ENCODE measurements around the gene PGAM5.

PGAM5 gene

GRCh38 chr12:132723015-132723763 lies 12.5 kb downstream of the PGAM5 start:
- Mint-ChIP-seq H3K27ac (peak overlapping the region; percentile 56), H3K36me3 (ENCODE audit: low read depth) (peaks cover 62% of the 10 kb centered on the region), H3K4me3 (no peak overlapping the region), H3K27me3 (no peaks in the 10 kb centered on the region), H3K4me1 (peaks cover 2% of the 10 kb centered on the region), H3K9me3 (no peaks in the 10 kb centered on the region)
- DNase-seq (no peak), ATAC-seq (no peak)

GRCh38 chr12:132723764-132724140 lies 13.1 kb downstream of the PGAM5 start:
- Mint-ChIP-seq H3K27me3 (no peaks in the 10 kb centered on the region), H3K4me1 (peaks cover 2% of the 10 kb centered on the region), H3K9me3 (no peaks in the 10 kb centered on the region), H3K27ac (no peak overlapping the region), H3K4me3 (no peak overlapping the region), H3K36me3 (ENCODE audit: low read depth) (peaks cover 65% of the 10 kb centered on the region)
- no peak for ATAC-seq
- DNase-seq = no peak

GRCh38 chr12:132724506-132725241 lies 14.0 kb downstream of the PGAM5 start:
- Mint-ChIP-seq H3K27me3 (no peaks in the 10 kb centered on the region), H3K4me1 (peaks cover 2% of the 10 kb centered on the region), H3K9me3 (no peaks in the 10 kb centered on the region), H3K36me3 (ENCODE audit: low read depth) (peaks cover 64% of the 10 kb centered on the region), H3K27ac (no peak overlapping the region), H3K4me3 (no peak overlapping the region)
- no peak for DNase-seq
- no peak for ATAC-seq

GRCh38 chr12:132726386-132726785 lies 15.7 kb downstream of the PGAM5 start:
- Mint-ChIP-seq H3K4me1 (peaks cover 3% of the 10 kb centered on the region), H3K36me3 (ENCODE audit: low read depth) (peaks cover 63% of the 10 kb centered on the region), H3K4me3 (no peak overlapping the region), H3K27me3 (no peaks in the 10 kb centered on the region), H3K27ac (peak overlapping the region; percentile 67), H3K9me3 (no peaks in the 10 kb centered on the region)
- no peak for ATAC-seq
- no peak for DNase-seq

GRCh38 chr12:132727091-132727794 lies 16.6 kb downstream of the PGAM5 start:
- DNase-seq (no peak), ATAC-seq (no peak)
- H3K4me3 Mint-ChIP-seq = no peak overlapping the region
- H3K36me3 Mint-ChIP-seq (ENCODE audit: low read depth) = peaks cover 65% of the 10 kb centered on the region
- H3K9me3 Mint-ChIP-seq = no peaks in the 10 kb centered on the region
- H3K4me1 Mint-ChIP-seq = peaks cover 3% of the 10 kb centered on the region
- no peak overlapping the region for H3K27ac Mint-ChIP-seq
- no peaks in the 10 kb centered on the region for H3K27me3 Mint-ChIP-seq

GRCh38 chr12:132728502-132728901 lies 17.9 kb downstream of the PGAM5 start:
- H3K4me3 Mint-ChIP-seq = no peak overlapping the region
- no peak overlapping the region for H3K27ac Mint-ChIP-seq
- H3K4me1 Mint-ChIP-seq = peaks cover 3% of the 10 kb centered on the region
- peaks cover 72% of the 10 kb centered on the region for H3K36me3 Mint-ChIP-seq (ENCODE audit: low read depth)
- no peak for ATAC-seq
- no peak for DNase-seq
- no peaks in the 10 kb centered on the region for H3K9me3 Mint-ChIP-seq
- H3K27me3 Mint-ChIP-seq = no peaks in the 10 kb centered on the region

GRCh38 chr12:132729541-132730320 lies 19.1 kb downstream of the PGAM5 start:
- no peak for ATAC-seq
- Mint-ChIP-seq H3K4me1 (peaks cover 3% of the 10 kb centered on the region), H3K4me3 (no peak overlapping the region), H3K36me3 (ENCODE audit: low read depth) (peaks cover 77% of the 10 kb centered on the region), H3K27me3 (no peaks in the 10 kb centered on the region), H3K27ac (peak overlapping the region; percentile 65), H3K9me3 (no peaks in the 10 kb centered on the region)
- no peak for DNase-seq

GRCh38 chr12:132730353-132730752 lies 19.7 kb downstream of the PGAM5 start:
- Mint-ChIP-seq H3K4me1 (peaks cover 3% of the 10 kb centered on the region), H3K4me3 (no peak overlapping the region), H3K9me3 (no peaks in the 10 kb centered on the region), H3K36me3 (ENCODE audit: low read depth) (peaks cover 78% of the 10 kb centered on the region), H3K27me3 (no peaks in the 10 kb centered on the region), H3K27ac (no peak overlapping the region)
- DNase-seq (no peak), ATAC-seq (peak; percentile 11)

GRCh38 chr12:132731574-132731973 lies 20.9 kb downstream of the PGAM5 start:
- Mint-ChIP-seq H3K27ac (no peak overlapping the region), H3K9me3 (no peaks in the 10 kb centered on the region), H3K4me3 (no peak overlapping the region), H3K4me1 (peaks cover 2% of the 10 kb centered on the region), H3K36me3 (ENCODE audit: low read depth) (peaks cover 73% of the 10 kb centered on the region), H3K27me3 (no peaks in the 10 kb centered on the region)
- ATAC-seq (no peak), DNase-seq (no peak)

- H3K4me3 Mint-ChIP-seq = no peak overlapping the region
- no peak for DNase-seq
- peaks cover 70% of the 10 kb centered on the region for H3K36me3 Mint-ChIP-seq (ENCODE audit: low read depth)
These were observed 23.6 kb downstream of the PGAM5 start for GRCh38 chr12:132734206-132734605.

GRCh38 chr12:132735496-132735895 lies 24.9 kb downstream of the PGAM5 start:
- DNase-seq (no peak), ATAC-seq (no peak)
- H3K36me3 Mint-ChIP-seq (ENCODE audit: low read depth) = peaks cover 72% of the 10 kb centered on the region
- H3K4me3 Mint-ChIP-seq = no peak overlapping the region
- no peak overlapping the region for H3K27ac Mint-ChIP-seq
- no peaks in the 10 kb centered on the region for H3K27me3 Mint-ChIP-seq
- no peaks in the 10 kb centered on the region for H3K4me1 Mint-ChIP-seq
- H3K9me3 Mint-ChIP-seq = no peaks in the 10 kb centered on the region

More at GRCh38 chr12:132734206-132734605, 23.6 kb downstream of the PGAM5 start:
- Mint-ChIP-seq H3K27me3 (no peaks in the 10 kb centered on the region), H3K9me3 (no peaks in the 10 kb centered on the region), H3K4me1 (peaks cover 2% of the 10 kb centered on the region), H3K27ac (no peak overlapping the region)
- ATAC-seq = no peak

- no peaks in the 10 kb centered on the region for H3K4me1 Mint-ChIP-seq
These were observed 25.7 kb downstream of the PGAM5 start for GRCh38 chr12:132736378-132736777.

GRCh38 chr12:132736913-132737312 lies 26.3 kb downstream of the PGAM5 start:
- no peak overlapping the region for H3K4me3 Mint-ChIP-seq
- H3K4me1 Mint-ChIP-seq = no peaks in the 10 kb centered on the region
- DNase-seq (no peak), ATAC-seq (peak; percentile 9)
- no peaks in the 10 kb centered on the region for H3K27me3 Mint-ChIP-seq
- H3K27ac Mint-ChIP-seq = no peak overlapping the region
- no peaks in the 10 kb centered on the region for H3K9me3 Mint-ChIP-seq
- peaks cover 80% of the 10 kb centered on the region for H3K36me3 Mint-ChIP-seq (ENCODE audit: low read depth)

More at GRCh38 chr12:132736378-132736777, 25.7 kb downstream of the PGAM5 start:
- DNase-seq = no peak
- H3K27me3 Mint-ChIP-seq = no peaks in the 10 kb centered on the region
- H3K4me3 Mint-ChIP-seq = no peak overlapping the region
- no peak for ATAC-seq
- no peaks in the 10 kb centered on the region for H3K9me3 Mint-ChIP-seq
- H3K27ac Mint-ChIP-seq = no peak overlapping the region
- peaks cover 79% of the 10 kb centered on the region for H3K36me3 Mint-ChIP-seq (ENCODE audit: low read depth)

- DNase-seq (no peak), ATAC-seq (no peak)
- H3K4me3 Mint-ChIP-seq = no peak overlapping the region
- peaks cover 13% of the 10 kb centered on the region for H3K4me1 Mint-ChIP-seq
- no peaks in the 10 kb centered on the region for H3K27me3 Mint-ChIP-seq
- H3K27ac Mint-ChIP-seq = no peak overlapping the region
- peaks cover 77% of the 10 kb centered on the region for H3K36me3 Mint-ChIP-seq (ENCODE audit: low read depth)
- H3K9me3 Mint-ChIP-seq = no peaks in the 10 kb centered on the region
These were observed 29.1 kb downstream of the PGAM5 start for GRCh38 chr12:132739600-132740312.
